CD4-positive, alpha-beta T cell (primary cell): ENCODE measurements around the gene ITSN2. TPM values are rescaled to one million over a fixed set of nuclear protein-coding genes. Genes with fewer than 3 reads are reported as not detected.

Experiments used
- ATAC-seq: fragments of 200-7000 bp; cut with Tn5 transposase; one replicate; pipeline ENCODE4 v1.10.0; 2022; ENCODE audit warnings: mild to moderate bottlenecking; ENCODE audit not compliant: poor library complexity
- CTCF ChIA-PET: fragments of 350-600 bp; sonication (Branson Sonifier 250); formaldehyde crosslinking; loops from one replicate; lab custom pipeline; 2021; ENCODE audit warnings: antibody characterized with exemption, inconsistent platforms; lab: Charles Lee
- POLR2A ChIA-PET: fragments of 350-600 bp; sonication (Branson Sonifier 250); formaldehyde crosslinking; loops from one replicate; lab custom pipeline; 2021; ENCODE audit warnings: antibody characterized with exemption, inconsistent platforms; lab: Charles Lee
- DNase-seq, 14 experiments: peaks; one replicate each; pipeline ENCODE4 v3.0.0-alpha.2; 2013 to 2020; ENCODE audit warnings: mixed read lengths in 2 of 14
- H3K27ac ChIP-seq, 2 donors: one replicate each; pipeline versions ENCODE4 v1.5.1 to v1.7.0; 2013; ENCODE audit warnings: low read length in 2 of 2, low read depth in 1 of 2, mild to moderate bottlenecking in 1 of 2
- H3K27me3 ChIP-seq, 2 experiments: 1 replicate in 1 of 2; 2 replicates in 1 of 2; pipeline versions ENCODE4 v1.6.1 to v1.7.0; 2013; ENCODE audit warnings: low read length in 2 of 2, control low read depth in 1 of 2, mild to moderate bottlenecking in 1 of 2, moderate library complexity in 1 of 2; ENCODE audit not compliant: insufficient read depth in 2 of 2, control insufficient read depth in 1 of 2
- H3K36me3 ChIP-seq: one replicate; pipeline ENCODE4 v1.6.1; 2013; ENCODE audit warnings: low read length, control low read depth; ENCODE audit not compliant: insufficient read depth
- H3K4me1 ChIP-seq: one replicate; pipeline ENCODE4 v1.6.1; 2013; ENCODE audit warnings: low read length, control low read depth; ENCODE audit not compliant: insufficient read depth
- H3K4me3 ChIP-seq: one replicate; pipeline ENCODE4 v1.5.1; 2013; ENCODE audit warnings: mild to moderate bottlenecking, low read length, moderate library complexity
- H3K9me3 ChIP-seq, 2 experiments: 1 replicate in 1 of 2; 2 replicates in 1 of 2; pipeline versions ENCODE4 v1.6.1 to v1.7.0; 2013; ENCODE audit warnings: low read length in 2 of 2, mild to moderate bottlenecking in 2 of 2, control low read depth in 1 of 2, moderate library complexity in 1 of 2; ENCODE audit not compliant: control insufficient read depth in 1 of 2, insufficient read depth in 1 of 2
- H3K27ac Mint-ChIP-seq: one replicate; pipeline ENCODE4 v1.8.0; 2020; ENCODE audit warnings: mixed read lengths
- H3K27me3 Mint-ChIP-seq: one replicate; pipeline ENCODE4 v1.8.0; 2021; ENCODE audit warnings: mixed read lengths
- H3K36me3 Mint-ChIP-seq: one replicate; pipeline ENCODE4 v1.8.0; 2021; ENCODE audit warnings: low read depth, mixed read lengths
- H3K4me1 Mint-ChIP-seq: one replicate; pipeline ENCODE4 v1.8.0; 2021; ENCODE audit warnings: low read depth, mixed read lengths
- H3K4me3 Mint-ChIP-seq: one replicate; pipeline ENCODE4 v1.8.0; 2020; ENCODE audit warnings: mild to moderate bottlenecking, mixed read lengths
- H3K9me3 Mint-ChIP-seq: one replicate; pipeline ENCODE4 v1.8.0; 2020; ENCODE audit warnings: mixed read lengths
- intact Hi-C, 2 experiments: fragments of 100-400 bp; cut with DNase I in 1 of 2; cut with micrococcal nuclease in 1 of 2; formaldehyde crosslinking; loops; one replicate each; pipeline versions ENCODE4 v1.15.1 to v1.9.0; 2023 to 2025; cut with DNase I, micrococcal nuclease
- total RNA-seq, 174 experiments: library from RNA in 2 of 174; stranded (reverse) in 2 of 174; gene quantifications; one replicate each; pipeline ENCODE4 v1.2.3 and lab custom pipeline; 2021 to 2026
- TF ChIP-seq, protein P1 (sequence below): fragments of 200-600 bp; IDR thresholded peaks from one replicate; pipeline ENCODE4 v1.8.0; 2022; ENCODE audit warnings: antibody characterized with exemption, mild to moderate bottlenecking

ITSN2 gene
- total RNA-seq, 2 experiments from 2014 or later = 75.4 to 77.1 TPM

- Mint-ChIP-seq H3K4me1 (peaks cover 4% of the 10 kb centered on the region), H3K4me3 (no peak overlapping the region), H3K27ac (no peak overlapping the region), H3K36me3 (peaks cover 92% of the 10 kb centered on the region), H3K27me3 (no peaks in the 10 kb centered on the region), H3K9me3 (no peaks in the 10 kb centered on the region)
- ChIA-PET CTCF (no interaction called here), POLR2A (no interaction called here)
- Histone ChIP-seq H3K27ac (no peak overlapping the region), H3K4me3 (no peak overlapping the region), H3K9me3 (no peaks in the 10 kb centered on the region), H3K4me1 (no peaks in the 10 kb centered on the region), H3K27me3 (no peaks in the 10 kb centered on the region), H3K36me3 (peaks cover 84% of the 10 kb centered on the region)
- intact Hi-C loops = no loop called here
- DNase-seq = no peak
- TF ChIP-seq, protein P1, sequence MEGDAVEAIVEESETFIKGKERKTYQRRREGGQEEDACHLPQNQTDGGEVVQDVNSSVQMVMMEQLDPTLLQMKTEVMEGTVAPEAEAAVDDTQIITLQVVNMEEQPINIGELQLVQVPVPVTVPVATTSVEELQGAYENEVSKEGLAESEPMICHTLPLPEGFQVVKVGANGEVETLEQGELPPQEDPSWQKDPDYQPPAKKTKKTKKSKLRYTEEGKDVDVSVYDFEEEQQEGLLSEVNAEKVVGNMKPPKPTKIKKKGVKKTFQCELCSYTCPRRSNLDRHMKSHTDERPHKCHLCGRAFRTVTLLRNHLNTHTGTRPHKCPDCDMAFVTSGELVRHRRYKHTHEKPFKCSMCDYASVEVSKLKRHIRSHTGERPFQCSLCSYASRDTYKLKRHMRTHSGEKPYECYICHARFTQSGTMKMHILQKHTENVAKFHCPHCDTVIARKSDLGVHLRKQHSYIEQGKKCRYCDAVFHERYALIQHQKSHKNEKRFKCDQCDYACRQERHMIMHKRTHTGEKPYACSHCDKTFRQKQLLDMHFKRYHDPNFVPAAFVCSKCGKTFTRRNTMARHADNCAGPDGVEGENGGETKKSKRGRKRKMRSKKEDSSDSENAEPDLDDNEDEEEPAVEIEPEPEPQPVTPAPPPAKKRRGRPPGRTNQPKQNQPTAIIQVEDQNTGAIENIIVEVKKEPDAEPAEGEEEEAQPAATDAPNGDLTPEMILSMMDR = no peak
- no peak for ATAC-seq
Observed at GRCh38 chr2:24210723-24211122, 149.6 kb downstream of the ITSN2 start.

- TF ChIP-seq, protein P1 = no peak
- Mint-ChIP-seq H3K36me3 (peaks cover 92% of the 10 kb centered on the region), H3K9me3 (no peaks in the 10 kb centered on the region), H3K27me3 (no peaks in the 10 kb centered on the region), H3K27ac (no peak overlapping the region), H3K4me1 (peaks cover 3% of the 10 kb centered on the region), H3K4me3 (no peak overlapping the region)
- Histone ChIP-seq H3K27ac (no peak overlapping the region), H3K4me1 (no peaks in the 10 kb centered on the region), H3K4me3 (no peak overlapping the region), H3K9me3 (no peaks in the 10 kb centered on the region), H3K27me3 (no peaks in the 10 kb centered on the region), H3K36me3 (peaks cover 86% of the 10 kb centered on the region)
- ChIA-PET POLR2A (no interaction called here), CTCF (no interaction called here)
- intact Hi-C loops = no loop called here
- ATAC-seq (no peak), DNase-seq (no peak)
Observed at GRCh38 chr2:24210106-24210455, 150.3 kb downstream of the ITSN2 start.

GRCh38 chr2:24209389-24210105 lies 150.8 kb downstream of the ITSN2 start:
- Mint-ChIP-seq H3K9me3 (no peaks in the 10 kb centered on the region), H3K4me3 (no peak overlapping the region), H3K27me3 (no peaks in the 10 kb centered on the region), H3K4me1 (no peaks in the 10 kb centered on the region), H3K27ac (no peak overlapping the region), H3K36me3 (peaks cover 92% of the 10 kb centered on the region)
- Histone ChIP-seq H3K4me3 (no peak overlapping the region), H3K36me3 (peaks cover 87% of the 10 kb centered on the region), H3K27me3 (no peaks in the 10 kb centered on the region), H3K4me1 (no peaks in the 10 kb centered on the region), H3K9me3 (no peaks in the 10 kb centered on the region), H3K27ac (no peak overlapping the region)
- TF ChIP-seq, protein P1 = no peak
- POLR2A ChIA-PET = no interaction called here
- DNase-seq (no peak), ATAC-seq (no peak)
- intact Hi-C loops = no loop called here
- CTCF ChIA-PET = no interaction called here
